ENCODE data around the gene SLC3A2. TPM values are rescaled to one million over a fixed set of nuclear protein-coding genes. Genes with fewer than 3 reads are reported as not detected.

SLC3A2 gene
- total and polyA plus RNA-seq, 2 of the 13 experiments (the other 11 are each of a cell fraction or from before 2014, with no cell fraction given), result 213 to 226 TPM

DNA sequence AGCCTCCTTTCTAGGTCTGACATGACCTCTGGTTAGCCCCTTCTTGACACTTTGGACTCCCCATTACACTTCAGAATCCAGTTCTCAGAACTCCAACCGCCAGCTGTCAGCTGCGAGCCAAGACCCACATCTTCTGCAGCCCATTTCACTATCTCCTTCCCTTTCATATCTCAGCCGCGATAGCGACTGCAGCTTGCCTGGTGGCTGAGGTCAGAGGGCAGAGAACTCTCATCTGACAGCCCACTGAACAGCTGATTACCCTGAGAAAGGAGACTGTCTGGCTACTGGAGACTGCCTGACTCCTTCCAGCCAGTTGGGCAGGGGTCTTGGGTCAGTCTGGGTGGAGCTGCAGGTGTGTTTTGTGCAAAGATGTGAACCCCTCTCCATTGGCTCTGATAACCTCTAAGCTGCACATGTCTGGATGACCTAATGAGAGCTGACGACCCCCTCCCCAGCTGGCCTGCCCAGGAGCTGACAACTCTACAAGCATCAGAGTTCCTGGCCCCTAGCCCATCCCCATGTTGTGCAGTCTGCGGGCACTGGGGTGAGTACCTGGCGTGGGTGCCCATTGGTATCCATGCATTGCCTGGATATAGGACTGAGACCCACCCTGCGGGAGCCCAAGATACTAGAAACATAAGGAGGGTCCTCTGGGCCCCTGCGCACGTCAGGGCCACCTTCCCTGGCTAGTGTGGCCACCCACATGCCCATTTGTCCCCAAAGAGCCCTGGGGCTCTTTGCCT is 39.4 kb downstream of the SLC3A2 start (continued):
- TF ChIP-seq MEIS2 (CRISPR knock-in tag; IDR thresholded peaks at IDR 0.05) (no peak), THYN1 (CRISPR knock-in tag; IDR thresholded peaks at IDR 0.05; ENCODE audit: borderline replicate concordance, low read depth) (no peak), MED13 (CRISPR knock-in tag; IDR thresholded peaks at IDR 0.05) (no peak)
- TF ChIP-seq, protein P1, sequence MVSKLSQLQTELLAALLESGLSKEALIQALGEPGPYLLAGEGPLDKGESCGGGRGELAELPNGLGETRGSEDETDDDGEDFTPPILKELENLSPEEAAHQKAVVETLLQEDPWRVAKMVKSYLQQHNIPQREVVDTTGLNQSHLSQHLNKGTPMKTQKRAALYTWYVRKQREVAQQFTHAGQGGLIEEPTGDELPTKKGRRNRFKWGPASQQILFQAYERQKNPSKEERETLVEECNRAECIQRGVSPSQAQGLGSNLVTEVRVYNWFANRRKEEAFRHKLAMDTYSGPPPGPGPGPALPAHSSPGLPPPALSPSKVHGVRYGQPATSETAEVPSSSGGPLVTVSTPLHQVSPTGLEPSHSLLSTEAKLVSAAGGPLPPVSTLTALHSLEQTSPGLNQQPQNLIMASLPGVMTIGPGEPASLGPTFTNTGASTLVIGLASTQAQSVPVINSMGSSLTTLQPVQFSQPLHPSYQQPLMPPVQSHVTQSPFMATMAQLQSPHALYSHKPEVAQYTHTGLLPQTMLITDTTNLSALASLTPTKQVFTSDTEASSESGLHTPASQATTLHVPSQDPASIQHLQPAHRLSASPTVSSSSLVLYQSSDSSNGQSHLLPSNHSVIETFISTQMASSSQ (IDR thresholded peaks at IDR 0.05; ENCODE audit: low read depth), result no peak
- TF ChIP-seq, protein P1 (CRISPR knock-in tag; IDR thresholded peaks at IDR 0.05; ENCODE audit: borderline replicate concordance), result no peak
- TF ChIP-seq, protein P2, sequence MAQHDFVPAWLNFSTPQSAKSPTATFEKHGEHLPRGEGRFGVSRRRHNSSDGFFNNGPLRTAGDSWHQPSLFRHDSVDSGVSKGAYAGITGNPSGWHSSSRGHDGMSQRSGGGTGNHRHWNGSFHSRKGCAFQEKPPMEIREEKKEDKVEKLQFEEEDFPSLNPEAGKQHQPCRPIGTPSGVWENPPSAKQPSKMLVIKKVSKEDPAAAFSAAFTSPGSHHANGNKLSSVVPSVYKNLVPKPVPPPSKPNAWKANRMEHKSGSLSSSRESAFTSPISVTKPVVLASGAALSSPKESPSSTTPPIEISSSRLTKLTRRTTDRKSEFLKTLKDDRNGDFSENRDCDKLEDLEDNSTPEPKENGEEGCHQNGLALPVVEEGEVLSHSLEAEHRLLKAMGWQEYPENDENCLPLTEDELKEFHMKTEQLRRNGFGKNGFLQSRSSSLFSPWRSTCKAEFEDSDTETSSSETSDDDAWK (CRISPR knock-in tag; IDR thresholded peaks at IDR 0.05), result no peak
- TF ChIP-seq, protein P3, sequence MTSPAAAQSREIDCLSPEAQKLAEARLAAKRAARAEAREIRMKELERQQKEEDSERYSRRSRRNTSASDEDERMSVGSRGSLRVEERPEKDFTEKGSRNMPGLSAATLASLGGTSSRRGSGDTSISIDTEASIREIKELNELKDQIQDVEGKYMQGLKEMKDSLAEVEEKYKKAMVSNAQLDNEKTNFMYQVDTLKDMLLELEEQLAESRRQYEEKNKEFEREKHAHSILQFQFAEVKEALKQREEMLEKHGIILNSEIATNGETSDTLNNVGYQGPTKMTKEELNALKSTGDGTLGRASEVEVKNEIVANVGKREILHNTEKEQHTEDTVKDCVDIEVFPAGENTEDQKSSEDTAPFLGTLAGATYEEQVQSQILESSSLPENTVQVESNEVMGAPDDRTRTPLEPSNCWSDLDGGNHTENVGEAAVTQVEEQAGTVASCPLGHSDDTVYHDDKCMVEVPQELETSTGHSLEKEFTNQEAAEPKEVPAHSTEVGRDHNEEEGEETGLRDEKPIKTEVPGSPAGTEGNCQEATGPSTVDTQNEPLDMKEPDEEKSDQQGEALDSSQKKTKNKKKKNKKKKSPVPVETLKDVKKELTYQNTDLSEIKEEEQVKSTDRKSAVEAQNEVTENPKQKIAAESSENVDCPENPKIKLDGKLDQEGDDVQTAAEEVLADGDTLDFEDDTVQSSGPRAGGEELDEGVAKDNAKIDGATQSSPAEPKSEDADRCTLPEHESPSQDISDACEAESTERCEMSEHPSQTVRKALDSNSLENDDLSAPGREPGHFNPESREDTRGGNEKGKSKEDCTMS (CRISPR knock-in tag; conservative IDR thresholded peaks at IDR 0.05), result no peak
